GM19328 (cell line): ENCODE measurements around the gene SH2B3.
"Not testable (repeated sequence)": the region's sequence is repeated elsewhere in the genome, so short reads cannot be mapped to it uniquely, and the experiment has no call there.

ENCODE experiments used
- ATAC-seq: cut with Tn5 transposase; IDR thresholded peaks from one replicate; pipeline ENCODE4 v1.9.1; 2021; ENCODE audit warnings: mild to moderate bottlenecking, moderate library complexity; ENCODE audit not compliant: unreplicated experiment

SH2B3 gene

GRCh38 chr12:111455448-111456320 lies 50.0 kb downstream of the SH2B3 start:
- ATAC-seq, result no peak

DNA sequence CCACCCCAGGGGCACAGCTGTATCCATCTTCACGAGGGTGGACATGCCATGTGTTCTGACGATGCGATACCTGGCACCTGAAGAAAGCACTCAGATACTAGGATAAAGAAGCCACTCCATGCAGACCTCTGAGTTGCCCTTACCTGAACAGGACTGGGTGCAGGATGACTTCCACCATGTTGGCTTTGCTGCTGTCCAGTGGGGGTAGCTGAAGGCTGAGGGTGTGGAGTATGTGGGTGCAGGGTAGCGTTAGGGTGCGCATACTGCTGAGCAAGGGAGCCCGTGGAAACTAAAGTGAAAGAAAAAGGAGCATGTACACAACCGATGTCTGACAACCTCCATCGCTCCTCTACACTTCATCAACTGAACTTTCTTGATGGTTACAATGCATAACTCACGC lies 51.3 kb downstream of the SH2B3 start:
- no peak for ATAC-seq

DNA sequence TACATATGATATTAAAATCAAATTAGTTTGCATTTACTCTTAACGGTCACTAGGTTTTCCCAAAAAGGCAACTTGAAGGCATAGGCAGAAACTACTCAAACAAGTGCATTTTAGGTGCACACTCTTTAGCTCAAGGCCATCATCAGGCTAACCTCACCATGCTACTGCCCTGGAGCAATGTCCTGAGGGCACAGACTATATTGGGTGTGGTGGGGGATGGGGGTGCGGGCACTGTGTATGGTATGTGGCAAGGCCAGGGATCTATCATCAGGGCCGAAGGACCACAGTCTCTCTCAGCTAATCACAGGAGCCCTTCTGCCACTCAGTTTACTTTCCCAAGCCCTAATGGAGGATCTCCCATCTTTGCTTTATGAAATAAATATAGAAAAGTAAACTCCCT lies 51.9 kb downstream of the SH2B3 start:
- no peak for ATAC-seq

GRCh38 chr12:111458546-111459172 lies 52.9 kb downstream of the SH2B3 start:
- no peak for ATAC-seq

DNA sequence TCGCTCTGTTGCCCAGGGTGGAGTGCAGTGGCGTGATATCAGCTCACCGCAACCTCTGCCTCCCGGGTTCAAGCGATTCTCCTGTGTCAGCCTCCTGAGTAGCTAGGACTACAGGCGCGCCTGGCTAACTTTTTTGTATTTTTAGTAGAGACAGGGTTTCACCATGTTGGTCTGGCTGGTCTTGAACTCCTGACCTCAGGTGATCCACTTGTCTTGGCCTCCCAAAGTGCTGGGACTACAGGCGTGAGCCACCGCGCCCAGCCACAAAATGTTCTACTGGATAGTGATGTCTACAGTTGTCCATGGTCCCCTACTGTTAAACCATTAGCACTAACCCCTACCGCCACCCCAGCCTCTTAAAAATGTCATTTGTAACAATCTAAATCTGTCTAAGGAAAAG lies 54.4 kb downstream of the SH2B3 start:
- not testable (repeated sequence) for ATAC-seq

GRCh38 chr12:111462210-111462769 lies 56.6 kb downstream of the SH2B3 start:
- ATAC-seq, result no peak

DNA sequence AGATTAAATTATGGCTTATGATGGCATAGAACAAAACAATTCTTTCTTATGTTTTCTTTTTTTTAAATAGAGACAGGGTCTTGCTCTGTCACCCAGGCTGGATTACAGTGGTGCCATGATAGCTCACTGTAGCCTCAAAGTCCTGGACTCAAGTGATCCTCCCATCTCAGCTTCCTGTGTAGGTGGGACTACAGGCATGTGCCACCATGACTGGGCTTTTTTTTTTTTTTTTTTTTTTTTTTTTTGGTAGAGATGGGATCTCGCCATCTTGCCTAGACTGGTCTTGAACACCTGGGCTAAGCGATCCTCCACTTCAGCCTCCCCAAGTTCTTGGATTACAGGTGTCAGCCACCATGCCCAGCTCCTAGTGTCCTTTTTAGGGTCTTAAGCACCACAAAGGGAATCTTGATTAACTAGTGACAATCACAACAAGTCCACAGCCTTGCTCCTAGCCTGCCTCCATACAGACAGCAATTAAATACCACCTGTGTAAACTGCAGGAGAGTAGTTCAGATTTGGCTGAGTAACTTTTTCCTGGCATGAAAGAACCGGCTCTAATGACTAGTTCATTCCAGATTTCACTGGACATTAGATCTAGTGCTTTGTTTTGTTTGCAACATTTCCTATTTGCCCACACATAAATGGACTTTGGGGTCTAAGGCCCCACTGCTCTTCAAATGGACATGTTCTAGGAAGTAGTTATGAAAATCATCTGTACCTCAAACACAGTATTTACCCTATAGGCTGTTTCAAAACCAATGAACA lies 61.6 kb downstream of the SH2B3 start:
- no peak for ATAC-seq

- no peak for ATAC-seq
These were observed 62.1 kb downstream of the SH2B3 start for GRCh38 chr12:111467857-111468241.

DNA sequence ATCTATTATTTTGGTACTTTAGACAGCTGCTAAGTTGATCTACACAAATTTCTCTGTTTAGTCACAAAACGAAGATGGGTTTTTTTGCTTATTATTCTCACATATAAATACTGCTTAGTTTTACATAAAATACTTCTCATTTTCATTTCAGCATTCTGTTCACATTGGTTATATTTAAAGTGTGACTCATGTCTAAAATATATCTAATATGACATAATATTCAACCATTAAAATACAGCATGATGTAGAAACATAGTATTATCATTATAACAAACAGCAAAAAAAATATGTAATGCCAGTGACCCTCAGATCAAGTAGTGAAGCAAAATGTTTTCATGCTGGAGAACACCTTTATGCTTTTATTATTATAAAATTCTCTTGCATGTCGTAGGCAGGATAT lies 63.7 kb downstream of the SH2B3 start:
- no peak for ATAC-seq

DNA sequence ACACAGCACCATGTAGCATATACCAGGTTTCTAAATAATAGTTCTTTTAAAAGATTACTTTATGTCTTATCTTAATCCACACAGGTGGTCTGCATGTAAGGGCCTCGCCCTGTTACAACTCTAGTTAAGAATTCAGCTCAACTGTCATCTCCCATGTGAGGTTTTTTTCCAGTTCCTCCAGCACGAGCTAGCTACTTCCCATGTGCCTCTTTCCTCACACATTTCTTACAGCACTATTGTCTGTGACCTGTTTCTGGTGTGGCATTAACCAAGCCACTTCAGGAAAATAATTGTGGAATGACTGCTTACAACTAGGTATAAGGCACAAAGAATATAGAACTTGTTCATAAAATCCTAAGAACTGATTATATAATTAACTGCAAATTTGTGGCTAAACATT lies 65.5 kb downstream of the SH2B3 start:
- no peak for ATAC-seq

DNA sequence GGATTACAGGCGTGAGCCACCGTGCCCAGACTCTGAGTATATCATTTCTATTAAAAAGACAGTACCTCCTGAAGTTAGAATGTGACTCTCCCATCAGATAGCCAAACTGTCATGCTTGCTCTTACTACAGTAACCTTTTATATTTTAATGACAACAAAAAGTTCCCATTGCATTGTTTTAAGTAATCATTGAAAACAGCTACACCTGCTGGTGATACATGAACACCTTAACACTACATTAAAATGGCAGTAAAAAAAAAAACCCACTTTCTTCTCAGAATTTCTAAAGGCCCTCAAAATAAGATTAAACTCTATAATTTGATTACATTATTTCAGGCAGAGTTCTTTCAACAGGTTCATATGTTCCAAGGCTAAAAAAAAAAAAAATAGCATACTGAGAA lies 76.7 kb downstream of the SH2B3 start:
- ATAC-seq, result no peak

DNA sequence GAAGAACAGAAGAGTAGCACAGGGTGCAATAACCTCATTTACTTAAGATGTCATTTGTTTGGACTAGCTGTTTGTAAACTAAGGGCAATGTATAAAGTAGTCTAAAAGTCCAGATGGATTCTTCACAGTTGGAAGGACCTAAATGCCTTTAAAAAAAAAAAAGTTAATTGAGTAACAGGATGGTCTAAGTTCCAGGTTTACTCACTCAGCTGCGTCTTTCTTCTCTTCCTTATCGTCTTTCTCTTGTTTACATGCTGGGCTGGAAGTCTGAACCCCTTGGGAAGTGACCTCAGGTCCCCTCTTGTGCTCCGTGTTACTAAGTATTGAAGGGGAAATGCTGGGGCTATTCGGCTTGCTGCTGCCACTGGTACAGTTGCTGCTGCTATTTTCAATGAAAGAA lies 82.5 kb downstream of the SH2B3 start:
- no peak for ATAC-seq

DNA sequence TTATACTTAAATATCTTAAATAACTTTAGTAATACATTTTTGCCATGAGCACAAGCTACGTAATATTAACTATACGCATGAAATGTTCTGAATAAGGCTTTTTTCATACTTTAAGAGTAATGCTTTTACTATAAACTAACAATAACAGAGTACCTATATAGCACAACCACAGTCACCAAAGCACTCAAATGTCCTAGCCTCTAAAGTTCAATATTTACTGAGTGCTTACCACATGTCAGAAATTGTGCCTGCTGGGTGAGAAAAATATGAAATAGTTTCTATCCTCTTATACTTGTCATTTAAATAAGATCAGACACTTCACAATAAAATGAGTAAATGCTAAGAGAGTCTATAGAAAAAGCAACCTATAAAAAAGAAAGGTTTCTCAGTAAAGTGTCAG lies 83.1 kb downstream of the SH2B3 start:
- no peak for ATAC-seq

GRCh38 chr12:111492979-111493378 lies 87.3 kb downstream of the SH2B3 start:
- ATAC-seq, result not testable (repeated sequence)

- no peak for ATAC-seq
These were observed 89.0 kb downstream of the SH2B3 start for GRCh38 chr12:111494676-111495075.
